Measurements from ENCODE around the gene FRMD1. TPM values are rescaled to one million over a fixed set of nuclear protein-coding genes. Genes with fewer than 3 reads are reported as not detected.

The FRMD1 gene
- total RNA-seq, 1 donor from 2014 or later = not detected

- Histone ChIP-seq H3K4me2 (ENCODE audit: low read length) (no peak overlapping the region), H3K79me2 (ENCODE audit: insufficient read depth, low read length) (no peaks in the 10 kb centered on the region), H2AFZ (ENCODE audit: low read depth, low read length) (no peak overlapping the region), H3K27me3 (ENCODE audit: insufficient read depth, low read length) (peaks cover 5% of the 10 kb centered on the region), H3K4me3 (ENCODE audit: insufficient read depth, low read depth, low read length) (no peak overlapping the region), H4K20me1 (ENCODE audit: insufficient read depth, low read length) (no peaks in the 10 kb centered on the region), H3K9me3 (ENCODE audit: insufficient read depth, low read depth, low read length) (no peaks in the 10 kb centered on the region), H3K4me1 (ENCODE audit: insufficient read depth, low read length) (no peaks in the 10 kb centered on the region), H3K27ac (ENCODE audit: low read depth, low read length) (no peak overlapping the region), H3K9ac (ENCODE audit: low read length) (no peak overlapping the region), H3K36me3 (ENCODE audit: insufficient read depth, low read length) (no peaks in the 10 kb centered on the region)
- peaks cover 42% of the 10 kb centered on the region for H3K27me3 Mint-ChIP-seq (ENCODE audit: low read depth, unreplicated experiment)
- no peak for TF ChIP-seq CTCF (IDR thresholded peaks at IDR 0.05; ENCODE audit: insufficient read depth, low read depth, low read length)
- no peak for TF ChIP-seq EZH2 (IDR thresholded peaks at IDR 0.05; ENCODE audit: insufficient read depth, low read length)
- H3K4me1 Mint-ChIP-seq (ENCODE audit: low read depth, unreplicated experiment) = peaks cover 2% of the 10 kb centered on the region
- H3K4me3 Mint-ChIP-seq (ENCODE audit: unreplicated experiment) = no peak overlapping the region
- peaks cover 3% of the 10 kb centered on the region for H3K9me3 Mint-ChIP-seq (ENCODE audit: unreplicated experiment)
- no peak for DNase-seq (ENCODE audit: low read depth)
- no peak for FAIRE-seq
- H3K27ac Mint-ChIP-seq (ENCODE audit: unreplicated experiment) = no peak overlapping the region
- H3K36me3 Mint-ChIP-seq (ENCODE audit: low read depth, unreplicated experiment) = no peaks in the 10 kb centered on the region
These were observed 17.3 kb upstream of the FRMD1 start for GRCh38 chr6:168096271-168096764.

- no peaks in the 10 kb centered on the region for H4K20me1 ChIP-seq (ENCODE audit: insufficient read depth, low read length)
- H3K4me1 ChIP-seq (ENCODE audit: insufficient read depth, low read length) = no peaks in the 10 kb centered on the region
- TF ChIP-seq CTCF (IDR thresholded peaks at IDR 0.05; ENCODE audit: insufficient read depth, low read depth, low read length) (no peak), EZH2 (IDR thresholded peaks at IDR 0.05; ENCODE audit: insufficient read depth, low read length) (no peak)
- Mint-ChIP-seq H3K27me3 (ENCODE audit: low read depth, unreplicated experiment) (peaks cover 43% of the 10 kb centered on the region), H3K4me3 (ENCODE audit: unreplicated experiment) (no peak overlapping the region), H3K4me1 (ENCODE audit: low read depth, unreplicated experiment) (peaks cover 2% of the 10 kb centered on the region), H3K27ac (ENCODE audit: unreplicated experiment) (no peak overlapping the region), H3K36me3 (ENCODE audit: low read depth, unreplicated experiment) (no peaks in the 10 kb centered on the region), H3K9me3 (ENCODE audit: unreplicated experiment) (peaks cover 3% of the 10 kb centered on the region)
- peaks cover 5% of the 10 kb centered on the region for H3K27me3 ChIP-seq (ENCODE audit: insufficient read depth, low read length)
- H3K27ac ChIP-seq (ENCODE audit: low read depth, low read length) = no peak overlapping the region
- H3K36me3 ChIP-seq (ENCODE audit: insufficient read depth, low read length) = no peaks in the 10 kb centered on the region
- no peaks in the 10 kb centered on the region for H3K79me2 ChIP-seq (ENCODE audit: insufficient read depth, low read length)
- H3K9me3 ChIP-seq (ENCODE audit: insufficient read depth, low read depth, low read length) = no peaks in the 10 kb centered on the region
- DNase-seq (ENCODE audit: low read depth) (no peak), FAIRE-seq (no peak)
- H3K4me3 ChIP-seq (ENCODE audit: insufficient read depth, low read depth, low read length) = no peak overlapping the region
- no peak overlapping the region for H3K4me2 ChIP-seq (ENCODE audit: low read length)
- no peak overlapping the region for H2AFZ ChIP-seq (ENCODE audit: low read depth, low read length)
- H3K9ac ChIP-seq (ENCODE audit: low read length) = no peak overlapping the region
These were observed 16.8 kb upstream of the FRMD1 start for GRCh38 chr6:168095716-168096250.

- Histone ChIP-seq H2AFZ (ENCODE audit: low read depth, low read length) (no peak overlapping the region), H3K36me3 (ENCODE audit: insufficient read depth, low read length) (no peaks in the 10 kb centered on the region), H3K4me2 (ENCODE audit: low read length) (no peak overlapping the region), H4K20me1 (ENCODE audit: insufficient read depth, low read length) (no peaks in the 10 kb centered on the region), H3K79me2 (ENCODE audit: insufficient read depth, low read length) (no peaks in the 10 kb centered on the region), H3K4me3 (ENCODE audit: insufficient read depth, low read depth, low read length) (no peak overlapping the region), H3K9me3 (ENCODE audit: insufficient read depth, low read depth, low read length) (no peaks in the 10 kb centered on the region), H3K9ac (ENCODE audit: low read length) (no peak overlapping the region), H3K27me3 (ENCODE audit: insufficient read depth, low read length) (peaks cover 2% of the 10 kb centered on the region), H3K27ac (ENCODE audit: low read depth, low read length) (no peak overlapping the region), H3K4me1 (ENCODE audit: insufficient read depth, low read length) (no peaks in the 10 kb centered on the region)
- no peak for FAIRE-seq
- DNase-seq (ENCODE audit: low read depth) = no peak
- H3K27ac Mint-ChIP-seq (ENCODE audit: unreplicated experiment) = no peak overlapping the region
- peaks cover 2% of the 10 kb centered on the region for H3K4me1 Mint-ChIP-seq (ENCODE audit: low read depth, unreplicated experiment)
- TF ChIP-seq EZH2 (IDR thresholded peaks at IDR 0.05; ENCODE audit: insufficient read depth, low read length) = no peak
- TF ChIP-seq CTCF (IDR thresholded peaks at IDR 0.05; ENCODE audit: insufficient read depth, low read depth, low read length) = no peak
- peaks cover 44% of the 10 kb centered on the region for H3K27me3 Mint-ChIP-seq (ENCODE audit: low read depth, unreplicated experiment)
- H3K36me3 Mint-ChIP-seq (ENCODE audit: low read depth, unreplicated experiment) = no peaks in the 10 kb centered on the region
- peaks cover 3% of the 10 kb centered on the region for H3K9me3 Mint-ChIP-seq (ENCODE audit: unreplicated experiment)
- no peak overlapping the region for H3K4me3 Mint-ChIP-seq (ENCODE audit: unreplicated experiment)
These were observed 16.2 kb upstream of the FRMD1 start for GRCh38 chr6:168095171-168095691.

Data from astrocyte (in vitro differentiated cells and primary cell).